Psoas muscle (tissue), 8 donors: ENCODE measurements around the gene ADCK2. TPM values are rescaled to one million over a fixed set of nuclear protein-coding genes. Genes with fewer than 3 reads are reported as not detected.
"Not testable (repeated sequence)": the region's sequence is repeated elsewhere in the genome, so short reads cannot be mapped to it uniquely, and the experiment has no call there.

Source experiments
- ATAC-seq, 4 donors: fragments of 200-7000 bp; cut with Tn5 transposase; one replicate each; pipeline ENCODE4 v1.9.1; 2020; ENCODE audit warnings: moderate library complexity in 3 of 4, mild to moderate bottlenecking in 2 of 4
- DNase-seq, 2 donors: peaks; one replicate each; pipeline ENCODE4 v3.0.0-alpha.2; 2020
- H3K27ac ChIP-seq: fragments of 200-600 bp; one replicate; pipeline ENCODE4 v1.8.0; 2022
- H3K27me3 ChIP-seq, 3 donors: fragments of 200-600 bp in 1 of 3; one replicate each; pipeline versions ENCODE4 v1.6.1 to v1.8.0; 2013 to 2022; ENCODE audit warnings: low read length in 2 of 3, mild to moderate bottlenecking in 2 of 3, moderate library complexity in 1 of 3; ENCODE audit not compliant: insufficient read depth in 3 of 3
- H3K36me3 ChIP-seq, 2 donors: fragments of 200-600 bp in 1 of 2; one replicate each; pipeline versions ENCODE4 v1.6.1 to v1.8.0; 2013 to 2022; ENCODE audit warnings: low read depth in 1 of 2, mild to moderate bottlenecking in 1 of 2, moderate library complexity in 1 of 2; ENCODE audit not compliant: insufficient read depth in 1 of 2
- H3K4me1 ChIP-seq: fragments of 200-600 bp; one replicate; pipeline ENCODE4 v1.8.0; 2022
- H3K4me3 ChIP-seq: fragments of 200-600 bp; one replicate; pipeline ENCODE4 v1.8.0; 2022; ENCODE audit warnings: mild to moderate bottlenecking
- H3K9me3 ChIP-seq: fragments of 200-600 bp; one replicate; pipeline ENCODE4 v1.8.0; 2022
- CTCF ChIP-seq: fragments of 200-600 bp; IDR thresholded peaks from one replicate; pipeline ENCODE4 v1.8.0; 2022; ENCODE audit warnings: antibody characterized with exemption
- WGBS, 3 donors: extraction: QIAGEN DNeasy Blood & Tissue Kit; methylation state at CpG; one replicate each; pipeline versions ENCODE4 v1.1.6 to v1.1.7; 2013; 5-methylcytosine and 5-hydroxymethylcytosine counted together
- intact Hi-C, 2 donors: fragments of 100-400 bp; cut with DNase I; formaldehyde crosslinking; loops; one replicate each; pipeline versions ENCODE4 v1.11.0 to v1.14.2; 2022
- polyA plus RNA-seq, 3 donors: library from polyadenylated mRNA; stranded (reverse); fragments of 200-250 nt; gene quantifications; one replicate each; pipeline ENCODE4 v1.2.3, GENCODE V29; 2013
- total RNA-seq, 4 donors: library from RNA; stranded (reverse); fragmentation: NEBNext Ultra II Directional in 2 of 4; extraction: Animal tissue kit (Norgen Biotek cat#: 25700) in 2 of 4; gene quantifications; one replicate each; pipeline versions ENCODE4 v1.2.1 to v1.2.4, GENCODE V29; 2021 to 2023
- donor health status: healthy with polysubstance abuse.
- donor health status: DM: no; HTN: no; CAD: no; lungs with moderate emphysema.
- donor health status: Bipolar disorder and iron deficiency.
- donor health status: healthy.
- donor health status: DM: yes; HTN: yes; CAD: no.
- donor health status: DM: no; HTN: no; CAD: no.
- donor health status: DM: no; HTN: no; CAD: no.
- donor health status: DM: yes; HTN: yes; CAD: no.

The ADCK2 gene
- total and polyA plus RNA-seq, 7 donors, result 10.7 to 26.4 (median 13.5) TPM

DNA sequence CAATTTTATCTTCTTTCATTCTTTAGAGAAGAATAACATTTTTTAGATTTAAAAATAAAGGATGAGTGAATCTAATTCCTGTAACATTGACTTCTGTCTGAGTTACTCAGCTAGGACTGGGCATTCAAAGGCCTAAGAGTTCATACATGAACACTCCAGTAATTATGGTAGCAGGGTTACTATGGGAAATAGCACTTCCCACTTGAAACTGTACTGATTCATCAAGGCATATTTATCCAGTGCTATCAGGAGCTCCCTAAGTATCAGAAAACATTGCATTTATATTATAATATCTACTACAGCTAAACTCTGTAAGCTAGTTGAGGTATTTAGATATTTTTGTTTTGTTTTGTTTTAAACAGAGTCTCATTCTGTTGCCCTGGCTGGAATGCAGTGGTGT, 65.5 kb downstream of the ADCK2 start:
- no peaks in the 10 kb centered on the region for H3K27me3 ChIP-seq
- no peaks in the 10 kb centered on the region for H3K9me3 ChIP-seq
- no peak for TF ChIP-seq CTCF
- no peaks in the 10 kb centered on the region for H3K4me1 ChIP-seq
- intact Hi-C loops, result no loop called here
- DNase-seq (no peak), ATAC-seq (no peak)
- H3K36me3 ChIP-seq, result peaks cover 3 to 47% of the 10 kb centered on the region in 2 donors
- no peak overlapping the region for H3K27ac ChIP-seq
- no peak overlapping the region for H3K4me3 ChIP-seq

GRCh38 chr7:140743255-140743654, 70.5 kb downstream of the ADCK2 start:
- DNase-seq, H3K4me3 ChIP-seq, ATAC-seq, H3K27ac ChIP-seq, intact Hi-C loops, H3K9me3 ChIP-seq, H3K27me3 ChIP-seq, H3K4me1 ChIP-seq: not testable (repeated sequence)
- peaks cover 3 to 40% of the 10 kb centered on the region in 2 donors for H3K36me3 ChIP-seq
- 83 to 100% (median 96%) methylated on average over 2 of the region's 4 CpGs for WGBS, 3 donors

- no peak for ATAC-seq
- no peak overlapping the region for H3K27ac ChIP-seq
- H3K9me3 ChIP-seq, result no peaks in the 10 kb centered on the region
- no peaks in the 10 kb centered on the region for H3K4me1 ChIP-seq
- no peak for DNase-seq
- no peak for TF ChIP-seq CTCF
- WGBS, 3 donors, result 71 to 81% (median 72%) methylated on average over 2 of the region's 2 CpGs
- no peaks in the 10 kb centered on the region for H3K27me3 ChIP-seq
- no peak overlapping the region for H3K4me3 ChIP-seq
- intact Hi-C loops, result no loop called here
- peaks cover 0 to 40% of the 10 kb centered on the region in 2 donors for H3K36me3 ChIP-seq
These were observed 71.3 kb downstream of the ADCK2 start for GRCh38 chr7:140744005-140744404.

Other genes starting within 250 kb of the ADCK2 start
- 10 to 100 TPM; 58.3 to 82.0 (median 69.3) TPM for gene MKRN1, start 193.4 kb upstream of the ADCK2 start, total RNA-seq
- 10 to 100 TPM; 27.0 to 59.1 (median 44.5) TPM for gene MKRN1, start 193.4 kb upstream of the ADCK2 start, polyA plus RNA-seq
- gene DENND2A, start 32.1 kb upstream of the ADCK2 start, total RNA-seq, result 1 to 10 TPM; 3.8 to 8.7 (median 6.0) TPM
- gene DENND2A, start 32.1 kb upstream of the ADCK2 start, polyA plus RNA-seq, result 1 to 10 TPM; 2.7 to 3.2 (median 2.7) TPM
- gene NDUFB2, start 23.8 kb downstream of the ADCK2 start, total RNA-seq, result 100 to 1,000 TPM; 320 to 481 (median 388) TPM
- gene NDUFB2, start 23.8 kb downstream of the ADCK2 start, polyA plus RNA-seq, result 100 to 1,000 TPM; 642 to 768 (median 747) TPM